SK-MEL-5 (cell line): ENCODE measurements around the gene HBE1. TPM values are rescaled to one million over a fixed set of nuclear protein-coding genes. Genes with fewer than 3 reads are reported as not detected.

ENCODE experiments used
- DNase-seq: peaks from one replicate; pipeline ENCODE4 v3.0.0-alpha.2; 2016; ENCODE audit warnings: low read depth, low spot score
- in situ Hi-C: cut with HindIII; loops from 2 replicates; pipeline ENCODE4 v1.10.0; 2016; ENCODE audit warnings: low sequenced_read_pairs, high pct_unique_total_duplicates, low pct_unique_long_range_greater_than_20kb
- total RNA-seq: library from RNA; depleted of rRNA; stranded (reverse); fragments of >200 nt; shearing (Covaris generic); gene quantifications from 2 replicates; pipeline ENCODE4 v1.2.3, GENCODE V29; 2014

The HBE1 gene
- total RNA-seq, 1 experiment from 2014 or later = 22.2 TPM

DNA sequence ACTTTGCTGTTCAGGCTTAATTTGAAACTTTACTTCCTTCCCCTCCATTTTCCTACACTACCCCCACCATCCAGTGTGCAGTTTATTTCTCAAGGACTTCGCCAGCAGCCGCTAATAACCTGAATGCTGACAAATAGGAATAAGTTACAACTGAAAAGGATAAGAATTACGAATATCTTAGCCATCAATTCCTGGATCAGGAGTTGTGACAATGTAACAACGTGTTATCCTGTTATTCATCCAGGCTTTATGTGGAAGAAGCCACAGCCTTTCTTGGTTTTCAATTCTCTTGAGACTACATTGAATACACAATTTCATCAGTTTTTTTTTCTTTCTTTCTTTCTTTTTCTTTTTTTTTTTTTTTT, 25.9 kb downstream of the HBE1 start:
- no peak for DNase-seq
- in situ Hi-C loops = no loop called here

DNA sequence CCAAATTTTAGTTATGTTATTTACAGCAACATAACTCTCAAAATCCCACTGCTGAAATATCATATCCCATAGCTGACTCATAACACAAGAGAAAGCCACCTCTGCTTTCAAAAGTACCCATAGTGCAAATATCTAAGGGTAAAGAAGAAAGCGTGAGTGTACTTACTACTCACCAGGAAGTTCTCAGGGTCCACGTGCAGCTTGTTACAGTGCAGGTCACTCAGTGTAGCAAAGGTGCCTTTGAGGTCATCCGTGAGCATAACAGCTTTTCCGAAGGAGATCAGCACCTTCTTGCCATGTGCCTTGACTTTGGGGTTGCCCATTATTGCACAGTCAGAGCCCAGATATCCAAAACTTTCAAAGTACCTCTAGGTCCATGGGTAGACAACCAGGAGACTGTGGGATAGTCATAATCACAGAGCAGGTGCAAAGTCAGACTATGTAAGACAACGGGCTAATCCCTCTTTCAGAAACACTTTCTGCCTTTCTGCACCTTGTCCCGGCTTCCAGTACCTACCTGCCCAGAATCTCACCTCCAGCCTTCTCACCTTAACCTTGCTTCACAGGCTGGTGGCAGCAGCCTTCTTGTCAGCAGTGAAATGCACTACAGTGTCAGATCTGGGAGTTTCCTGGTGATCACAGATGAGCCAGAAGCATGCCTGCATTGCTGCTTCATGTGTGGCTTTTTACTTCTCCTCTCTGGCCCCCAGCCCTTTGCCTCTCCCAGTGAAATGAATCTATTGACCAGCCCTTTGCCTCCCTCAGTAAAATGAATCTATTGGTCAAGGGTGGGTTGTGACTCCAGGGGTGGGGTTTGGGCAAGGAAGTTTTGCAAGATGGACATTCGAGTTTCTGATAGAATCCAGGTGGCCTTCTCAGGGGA, 26.6 kb downstream of the HBE1 start:
- in situ Hi-C loops = no loop called here
- no peak for DNase-seq

DNA sequence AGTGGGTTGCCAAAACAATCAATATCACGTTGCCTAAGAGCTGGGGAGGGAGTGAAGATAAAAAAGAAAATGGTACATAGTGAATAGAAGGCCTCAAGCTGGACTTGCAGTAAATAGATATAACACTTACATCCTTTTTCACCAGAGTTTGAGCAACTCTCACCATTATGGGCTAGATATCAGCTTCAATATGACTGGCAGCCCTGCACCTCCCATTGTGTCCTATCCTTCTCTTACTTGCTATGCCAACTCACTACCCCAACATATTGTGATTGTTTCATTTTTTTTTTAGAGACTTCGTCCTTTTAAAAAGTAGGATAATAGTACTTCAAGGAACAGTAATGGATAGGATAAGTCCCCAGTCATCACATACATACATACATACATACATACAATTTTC, 27.5 kb downstream of the HBE1 start:
- in situ Hi-C loops = no loop called here
- DNase-seq = no peak

DNA sequence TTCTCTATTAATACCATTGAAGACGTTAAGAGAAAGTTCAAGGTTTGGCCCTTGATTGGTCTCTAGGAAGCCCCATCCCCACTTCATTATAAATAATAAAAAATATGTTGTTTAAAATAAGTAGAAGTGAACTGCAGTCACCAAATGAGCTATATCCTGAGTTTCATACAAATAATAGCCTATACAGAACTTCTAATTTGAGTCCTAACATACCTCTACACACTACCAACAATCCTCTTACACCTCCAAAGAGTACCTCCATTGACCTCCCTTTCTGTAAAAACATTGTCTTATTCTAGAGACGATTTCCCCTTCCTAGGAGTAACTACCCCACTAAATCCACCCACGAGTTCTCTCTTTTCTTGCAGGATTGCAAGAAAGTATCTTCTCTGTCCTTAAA, 28.3 kb downstream of the HBE1 start:
- no peak for DNase-seq
- in situ Hi-C loops = no loop called here

DNA sequence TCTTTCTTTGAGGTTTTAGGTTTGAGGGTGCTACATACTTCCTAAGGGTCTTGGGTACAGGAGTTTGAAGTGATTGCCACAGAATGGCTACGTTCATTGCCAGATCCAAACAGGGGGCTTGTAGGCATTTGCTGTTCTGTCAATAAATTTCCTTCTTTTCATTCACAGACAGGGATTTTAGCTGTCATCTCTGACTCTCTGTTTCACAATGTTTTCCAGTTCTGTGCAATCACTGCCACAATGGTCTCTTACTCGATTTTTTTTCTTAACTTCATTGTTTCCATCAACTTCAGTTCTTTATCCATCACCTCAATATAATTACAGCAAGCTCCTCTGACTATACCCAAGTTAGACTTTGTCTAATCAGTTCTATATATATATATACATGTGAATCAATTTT, 29.3 kb downstream of the HBE1 start:
- in situ Hi-C loops = no loop called here
- no peak for DNase-seq

DNA sequence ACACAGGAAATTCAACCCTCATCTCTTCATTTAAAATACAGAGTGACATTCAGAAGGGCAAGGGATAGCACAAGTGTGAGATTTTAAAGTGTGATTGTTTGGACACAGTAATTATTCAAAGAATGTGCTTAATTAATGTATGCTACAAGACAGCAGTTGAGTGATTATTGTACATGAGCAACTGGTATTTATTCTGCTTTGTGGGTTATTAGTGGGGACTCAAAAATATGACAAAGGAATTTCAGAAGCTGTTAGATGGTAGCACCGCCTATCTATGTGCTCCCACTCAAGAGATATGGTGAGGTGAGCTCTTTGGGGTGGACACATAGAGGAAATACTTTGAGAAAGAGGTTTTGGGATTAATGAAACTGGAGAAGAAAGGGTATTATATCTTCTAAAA, 29.7 kb downstream of the HBE1 start:
- no peak for DNase-seq
- in situ Hi-C loops = no loop called here

DNA sequence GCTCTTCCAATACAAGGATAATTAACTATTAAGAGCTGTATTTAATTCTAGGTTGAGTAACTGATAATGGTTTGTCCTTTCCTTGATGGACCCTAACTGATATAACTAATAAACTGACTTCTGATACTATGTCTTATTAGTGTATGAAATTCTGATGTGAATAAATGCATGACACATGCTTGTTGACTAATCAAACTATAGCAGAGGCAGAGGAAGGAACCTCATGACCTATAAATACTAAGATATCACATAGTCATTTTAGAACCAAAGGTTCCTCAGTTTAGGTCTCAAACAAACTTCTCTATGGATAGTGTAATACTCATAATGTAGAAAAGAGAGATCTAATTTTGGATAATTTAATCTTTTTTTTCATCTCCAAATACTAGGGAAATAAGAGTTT, 30.7 kb downstream of the HBE1 start:
- in situ Hi-C loops = no loop called here

DNA sequence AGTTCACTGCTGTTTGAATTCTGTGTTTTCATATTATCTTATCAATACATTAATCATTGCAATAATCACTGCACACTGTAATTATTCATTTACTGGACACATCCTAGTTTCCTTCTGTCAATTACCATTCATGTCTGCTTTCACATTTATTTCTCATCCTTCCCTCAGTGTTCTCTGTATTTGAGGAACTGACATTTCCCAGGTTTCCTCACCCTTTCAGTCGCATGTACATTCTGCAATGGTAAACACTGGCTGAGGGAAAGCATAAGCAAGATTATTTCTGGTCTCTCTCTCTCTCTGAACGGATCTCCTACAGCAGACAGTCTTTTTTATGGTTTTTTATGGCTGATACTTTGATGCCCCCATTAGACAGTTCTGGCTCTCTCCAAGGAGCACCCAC, 31.3 kb downstream of the HBE1 start:
- no peak for DNase-seq
- in situ Hi-C loops = no loop called here

More for the DNA sequence above, 30.7 kb downstream of the HBE1 start:
- DNase-seq = no peak

DNA sequence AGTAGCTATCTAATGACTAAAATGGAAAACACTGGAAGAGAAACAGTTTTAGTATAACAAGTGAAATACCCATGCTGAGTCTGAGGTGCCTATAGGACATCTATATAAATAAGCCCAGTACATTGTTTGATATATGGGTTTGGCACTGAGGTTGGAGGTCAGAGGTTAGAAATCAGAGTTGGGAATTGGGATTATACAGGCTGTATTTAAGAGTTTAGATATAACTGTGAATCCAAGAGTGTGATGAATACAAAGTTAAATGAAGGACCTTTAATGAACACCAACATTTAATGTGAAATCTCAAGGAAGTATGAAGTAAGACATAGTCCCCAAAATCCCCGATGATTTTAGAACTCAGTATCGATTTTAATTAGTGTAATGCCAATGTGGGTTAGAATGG, 32.3 kb downstream of the HBE1 start:
- DNase-seq = no peak
- in situ Hi-C loops = no loop called here

DNA sequence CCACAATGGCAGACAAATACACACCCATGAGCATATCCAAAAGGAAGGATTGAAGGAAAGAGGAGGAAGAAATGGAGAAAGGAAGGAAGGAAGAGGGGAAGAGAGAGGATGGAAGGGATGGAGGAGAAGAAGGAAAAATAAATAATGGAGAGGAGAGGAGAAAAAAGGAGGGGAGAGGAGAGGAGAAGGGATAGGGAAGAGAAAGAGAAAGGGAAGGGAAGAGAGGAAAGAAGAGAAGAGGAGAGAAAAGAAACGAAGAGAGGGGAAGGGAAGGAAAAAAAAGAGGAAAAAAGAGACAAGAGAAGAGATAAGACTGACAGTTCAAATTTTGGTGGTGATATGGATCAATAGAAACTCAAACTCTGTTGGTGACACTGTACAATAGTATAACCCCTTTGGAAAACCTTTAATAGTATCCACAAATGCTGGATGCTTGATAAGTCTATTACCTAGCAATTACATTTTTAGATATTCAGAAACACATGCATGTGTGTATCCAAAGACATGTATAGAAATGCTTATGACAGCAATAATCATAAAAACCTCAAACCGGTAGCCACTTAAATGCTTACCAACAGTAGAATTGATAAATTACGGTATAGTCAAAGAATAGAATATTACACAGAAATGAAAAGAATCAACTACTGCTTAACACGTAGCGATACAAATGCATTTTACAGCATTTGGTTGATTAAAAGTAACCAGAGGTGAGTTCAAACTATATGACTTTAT, 34.2 kb downstream of the HBE1 start:
- in situ Hi-C loops = no loop called here
- no peak for DNase-seq

DNA sequence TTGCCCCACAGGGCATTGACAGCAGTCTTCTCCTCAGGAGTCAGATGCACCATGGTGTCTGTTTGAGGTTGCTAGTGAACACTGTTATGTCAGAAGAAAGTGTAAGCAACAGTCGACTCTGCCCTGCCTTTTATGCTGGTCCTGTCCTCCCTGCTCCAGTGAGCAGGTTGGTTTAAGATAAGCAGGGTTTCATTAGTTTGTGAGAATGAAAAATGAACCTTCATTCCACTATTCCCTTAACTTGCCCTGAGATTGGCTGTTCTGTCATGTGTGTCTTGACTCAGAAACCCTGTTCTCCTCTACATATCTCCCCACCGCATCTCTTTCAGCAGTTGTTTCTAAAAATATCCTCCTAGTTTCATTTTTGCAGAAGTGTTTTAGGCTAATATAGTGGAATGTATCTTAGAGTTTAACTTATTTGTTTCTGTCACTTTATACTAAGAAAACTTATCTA, 35.3 kb downstream of the HBE1 start, which contains the start of gene HBD:
Gene HBD (minus strand): TSS at position 103 of the 454 bp plus-strand sequence. CDS start 50 bp downstream, at position 53.
- DNase-seq = no peak
- in situ Hi-C loops = no loop called here

DNA sequence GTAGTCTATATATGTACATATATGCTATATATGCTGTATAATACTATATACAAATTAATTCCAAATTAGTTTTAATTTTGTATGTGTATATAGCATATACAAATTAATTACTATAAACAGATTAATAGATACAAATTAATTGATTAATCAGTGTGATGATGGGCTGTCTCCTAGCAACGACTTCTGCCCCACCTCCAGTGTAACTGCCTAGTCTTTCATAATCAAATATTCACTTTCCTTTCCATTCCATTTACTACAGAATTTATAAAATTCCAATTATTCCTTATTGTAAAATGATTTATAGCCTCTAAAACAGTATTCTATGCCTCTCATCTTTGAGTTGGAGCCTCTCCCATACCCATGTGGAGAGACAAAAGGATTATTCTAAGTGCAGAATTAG, 36.4 kb downstream of the HBE1 start:
- in situ Hi-C loops = no loop called here
- DNase-seq = no peak

DNA sequence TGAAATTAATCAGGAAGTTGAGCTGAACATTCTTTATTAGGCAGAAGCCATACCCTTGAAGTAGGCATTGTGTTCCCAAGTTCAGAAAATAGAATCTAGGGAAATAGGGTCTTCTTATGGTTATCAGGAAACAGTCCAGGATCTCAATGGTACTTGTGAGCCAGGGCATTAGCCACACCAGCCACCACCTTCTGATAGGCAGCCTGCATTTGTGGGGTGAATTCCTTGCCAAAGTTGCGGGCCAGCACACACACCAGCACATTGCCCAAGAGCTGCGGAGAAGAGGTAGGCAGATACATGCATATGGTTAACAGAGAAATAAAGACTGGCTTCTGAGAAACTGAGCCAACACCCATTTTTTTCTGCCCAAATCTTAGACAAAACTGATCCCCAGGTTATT, 36.9 kb downstream of the HBE1 start:
- in situ Hi-C loops = no loop called here
- no peak for DNase-seq

DNA sequence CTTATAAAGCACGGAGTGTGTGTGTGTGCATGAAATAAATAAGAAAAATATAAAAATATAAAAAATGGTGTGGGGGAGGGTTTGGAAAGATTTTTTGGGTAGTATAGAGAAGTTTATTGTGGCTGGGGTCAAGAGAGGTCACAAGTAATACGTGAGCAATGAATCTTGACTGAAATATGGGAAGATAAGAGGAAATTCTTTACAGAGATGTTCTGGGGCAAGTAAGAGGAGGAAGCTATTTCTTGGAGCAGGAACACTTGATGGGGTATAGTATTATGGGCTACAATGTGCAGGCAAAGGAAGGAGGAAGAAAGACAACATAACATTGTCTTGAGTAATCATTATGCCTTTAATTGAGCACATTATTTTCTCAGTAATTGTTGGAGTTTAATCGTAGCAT, 37.6 kb downstream of the HBE1 start:
- no peak for DNase-seq
- in situ Hi-C loops = no loop called here

DNA sequence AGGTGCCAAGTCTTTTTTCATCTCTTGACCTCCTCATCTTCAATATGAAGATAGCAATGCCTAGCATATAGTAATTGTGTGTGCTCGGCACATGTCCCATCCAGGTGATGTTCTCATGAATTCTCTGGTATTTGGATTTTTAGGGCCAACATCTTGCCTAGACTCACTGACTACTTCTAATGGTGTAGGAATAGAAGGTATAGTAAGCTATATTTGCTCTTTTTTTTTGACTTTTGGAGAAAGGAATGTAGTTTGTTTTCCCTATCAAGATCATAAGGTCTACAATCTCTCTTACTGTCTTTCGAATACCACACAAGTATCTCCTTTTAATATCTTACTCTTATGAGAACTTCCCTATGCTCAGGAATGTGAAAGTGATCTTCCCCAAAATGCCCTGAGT, 38.6 kb downstream of the HBE1 start:
- DNase-seq = no peak
- in situ Hi-C loops = no loop called here

DNA sequence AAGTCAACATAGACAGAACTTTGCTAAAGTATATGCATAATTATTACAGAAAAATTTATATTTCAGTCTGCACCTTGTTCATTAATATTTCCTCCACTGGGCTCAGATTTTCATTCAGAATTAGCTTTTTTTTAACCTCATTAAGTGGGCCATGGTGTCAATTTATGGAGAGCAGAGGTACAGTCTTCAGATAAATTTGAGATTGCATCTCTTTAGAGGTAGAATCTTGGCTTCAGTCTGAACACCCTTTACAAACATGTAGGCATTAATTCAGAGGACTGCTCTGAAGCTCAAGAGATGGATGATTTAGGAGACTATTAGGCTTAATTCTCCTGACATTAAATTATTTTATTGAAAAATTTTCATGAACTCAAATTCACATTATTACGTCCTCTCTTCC, 39.5 kb downstream of the HBE1 start:
- no peak for DNase-seq
- in situ Hi-C loops = no loop called here

DNA sequence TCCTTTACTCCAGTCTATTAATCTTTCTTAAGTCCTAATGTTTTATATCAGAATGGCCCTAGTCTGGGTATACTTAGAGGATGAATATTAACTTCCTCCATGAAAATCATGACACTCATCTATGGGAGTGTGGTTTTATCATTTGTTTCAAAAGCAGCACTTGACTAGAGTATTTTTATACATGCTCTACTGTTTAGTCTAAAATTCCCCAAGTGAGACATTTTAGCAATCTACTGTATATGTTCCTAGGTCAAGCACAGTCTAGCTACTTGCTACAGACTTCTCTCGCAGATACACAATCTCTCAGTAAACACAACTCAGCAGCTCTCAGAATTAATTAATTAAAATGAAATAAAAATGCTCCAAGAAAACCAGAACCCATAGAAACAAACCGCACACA, 39.9 kb downstream of the HBE1 start:
- in situ Hi-C loops = no loop called here
- no peak for DNase-seq

DNA sequence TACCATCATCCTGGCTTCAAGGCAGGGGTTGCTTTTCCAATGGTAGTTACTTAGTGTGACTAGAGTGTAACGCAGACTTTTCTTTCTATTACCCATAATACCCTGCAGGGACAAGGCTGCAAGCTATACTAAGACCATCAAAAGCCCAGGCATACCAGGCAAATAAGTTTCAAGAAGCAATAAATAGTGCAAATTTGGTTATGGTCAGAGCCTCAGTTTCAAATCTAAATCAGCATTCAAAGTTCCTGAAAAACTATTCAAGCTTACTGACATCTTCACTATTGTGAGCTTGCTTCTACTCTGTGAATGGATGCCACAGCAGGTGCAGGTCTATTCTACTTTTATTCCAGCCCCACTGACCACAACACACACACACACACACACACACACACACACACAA, 40.4 kb downstream of the HBE1 start:
- in situ Hi-C loops = no loop called here
- no peak for DNase-seq

DNA sequence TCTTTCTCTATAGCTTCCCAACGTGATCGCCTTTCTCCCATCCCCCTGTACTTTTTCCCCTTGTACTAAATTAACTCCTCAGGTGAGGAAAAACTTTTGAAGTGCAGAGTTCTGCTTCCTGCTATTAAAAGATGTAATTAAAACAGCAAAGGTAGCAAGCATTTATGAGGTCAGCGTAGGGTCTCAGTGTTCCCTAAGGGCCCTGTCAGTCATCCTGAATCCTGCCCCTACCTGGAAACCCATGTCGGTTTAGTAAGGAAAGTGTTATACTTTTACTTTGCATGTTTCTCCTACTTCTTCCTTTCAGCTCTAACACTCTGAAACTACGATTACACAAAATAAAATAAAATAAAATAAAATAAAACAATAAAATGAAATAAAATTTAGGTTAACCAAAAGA, 41.6 kb downstream of the HBE1 start:
- DNase-seq = no peak
- in situ Hi-C loops = no loop called here
